Measurements from ENCODE around the gene TTN.

DNA sequence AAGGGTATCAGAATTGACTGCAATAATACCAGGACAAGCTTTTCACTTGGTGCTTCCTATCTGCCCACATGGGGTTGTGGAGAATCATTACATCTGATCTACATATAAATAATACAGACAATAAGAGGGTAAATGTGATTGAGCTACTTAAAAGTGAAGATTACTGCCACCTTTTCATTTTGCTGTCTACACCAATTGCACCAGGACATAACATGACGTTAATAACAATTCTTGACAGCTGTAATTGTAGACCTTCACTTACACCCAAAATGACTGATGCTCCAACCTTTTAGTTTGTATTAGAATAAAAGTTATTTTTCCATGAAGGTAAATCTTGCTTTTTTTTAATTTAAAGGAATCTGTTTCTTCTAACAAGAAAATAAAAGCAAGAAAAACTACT is 36.5 kb upstream of the TTN start:
- TF ChIP-seq POLR2A (IDR thresholded peaks at IDR 0.05; ENCODE audit: low read depth, low read length) (no peak), TAF1 (IDR thresholded peaks at IDR 0.05; ENCODE audit: borderline replicate concordance, low read depth, low read length) (no peak)
